Measurements from ENCODE around the gene CIB2.
A peak's percentile ranks its signal among the peaks of the same experiment; 100 is the strongest.

The CIB2 gene

GRCh38 chr15:78149068-78149804, 18.0 kb upstream of the CIB2 start, which contains the start of gene IDH3A:
Gene IDH3A (plus strand): TSS chr15:78149362. CDS start chr15:78149404, 42 bp downstream.
- peak; percentile 100 for DNase-seq

- no peak for DNase-seq
Observed at GRCh38 chr15:78148392-78149067, 17.3 kb upstream of the CIB2 start.

- DNase-seq, result no peak
Observed at GRCh38 chr15:78147566-78147965, 16.3 kb upstream of the CIB2 start.

GRCh38 chr15:78146425-78147154, 15.3 kb upstream of the CIB2 start:
- no peak for DNase-seq

- no peak for DNase-seq
Observed at GRCh38 chr15:78142332-78142731, 11.1 kb upstream of the CIB2 start.

- no peak for DNase-seq
Observed at GRCh38 chr15:78140292-78140691, 9.0 kb upstream of the CIB2 start.

GRCh38 chr15:78139578-78139977, 8.3 kb upstream of the CIB2 start:
- DNase-seq, result no peak

GRCh38 chr15:78133801-78134200, 2.6 kb upstream of the CIB2 start:
- no peak for DNase-seq

- DNase-seq, result peak in 1 of 2 experiments; percentile 7
Observed at GRCh38 chr15:78130466-78131294, 565 bp downstream of the CIB2 start.

- DNase-seq, result no peak
Observed at GRCh38 chr15:78129751-78130287, 1.4 kb downstream of the CIB2 start.

GRCh38 chr15:78129077-78129750, 2.0 kb downstream of the CIB2 start:
- DNase-seq, result no peak

GRCh38 chr15:78127882-78128281, 3.4 kb downstream of the CIB2 start:
- DNase-seq, result no peak

- no peak for DNase-seq
Observed at GRCh38 chr15:78125267-78125666, 6.0 kb downstream of the CIB2 start.

GRCh38 chr15:78120523-78120922, 10.7 kb downstream of the CIB2 start:
- DNase-seq, result no peak

- DNase-seq, result no peak
Observed at GRCh38 chr15:78112551-78112950, 18.7 kb downstream of the CIB2 start.

GRCh38 chr15:78111788-78112187, 19.5 kb downstream of the CIB2 start:
- DNase-seq, result no peak

- DNase-seq, result no peak
Observed at GRCh38 chr15:78110916-78111475, 20.2 kb downstream of the CIB2 start.

- no peak for DNase-seq
Observed at GRCh38 chr15:78110096-78110495, 21.1 kb downstream of the CIB2 start.

GRCh38 chr15:78109156-78109555, 22.1 kb downstream of the CIB2 start:
- DNase-seq, result no peak

GRCh38 chr15:78108300-78109084, 22.8 kb downstream of the CIB2 start:
- peak; percentile 85 to 87 for DNase-seq

- DNase-seq, result no peak
Observed at GRCh38 chr15:78107471-78107870, 23.8 kb downstream of the CIB2 start.
